Activated T-helper 2 cell treated with anti-CD3 and anti-CD28 coated beads, Interferon-gamma antibody, Interleukin-2, Interleukin-4, amounts not matched to agents 10 μg/mL and 5 μg/mL and 100 μg/mL, durations not matched to agents 14 hours and 24 hours and 36 hours (primary cell): ENCODE data around the gene CSF2. TPM values are rescaled to one million over a fixed set of nuclear protein-coding genes. Genes with fewer than 3 reads are reported as not detected.

Source experiments
- total RNA-seq: library from RNA; stranded (reverse); gene quantifications from 2 replicates; pipeline ENCODE4 v1.2.3, GENCODE V29; 2022

Gene CSF2
- total RNA-seq, 1 donor from 2014 or later = 764 TPM

Other genes with a start within 250 kb of the CSF2 start
- gene MEIKIN, start 128.1 kb upstream of the CSF2 start, total RNA-seq = not detected in 2 replicates
- gene ACSL6, start 62.1 kb upstream of the CSF2 start, total RNA-seq = 27.7 and 34.0 TPM in 2 replicates
- gene IL3, start 13.1 kb upstream of the CSF2 start, total RNA-seq = 140 and 142 TPM in 2 replicates
- gene P4HA2, start 154.1 kb downstream of the CSF2 start, total RNA-seq = 44.9 and 47.0 TPM in 2 replicates
- gene PDLIM4, start 183.9 kb downstream of the CSF2 start, total RNA-seq = 1.2 and 2.0 TPM in 2 replicates
- gene SLC22A4, start 220.6 kb downstream of the CSF2 start, total RNA-seq = 1.7 and 2.3 TPM in 2 replicates